ENCODE measurements around the gene CATSPER3. TPM values are rescaled to one million over a fixed set of nuclear protein-coding genes. Genes with fewer than 3 reads are reported as not detected.

CATSPER3 gene
- total RNA-seq = 0.29 and 0.36 TPM in 2 replicates

DNA sequence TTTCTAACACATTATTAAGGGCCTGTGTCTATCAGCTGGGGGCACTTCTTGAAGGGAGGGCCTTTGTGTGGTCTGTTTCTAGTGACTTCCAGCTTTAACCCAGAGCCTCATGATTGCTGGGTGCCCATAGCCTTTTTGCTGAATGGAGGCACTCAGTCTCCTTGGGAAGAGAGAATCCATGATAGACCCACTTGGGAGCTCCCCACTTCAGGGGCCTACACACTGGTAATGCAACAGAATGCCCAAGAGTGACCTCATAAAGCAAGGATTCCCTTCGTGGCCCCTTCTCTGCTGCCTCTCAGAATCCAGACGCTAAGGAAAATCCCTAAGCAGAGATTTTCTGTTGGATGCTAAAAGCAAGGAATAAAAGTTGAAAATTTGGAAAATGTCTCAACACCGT is at the start of gene CATSPER3:
CATSPER3 (plus strand) TSS at position 301 of the 400 bp plus-strand sequence; CDS start at position 386, 85 bp downstream.
- Histone ChIP-seq H3K36me3 (ENCODE audit: insufficient read depth, low read length) (no peaks in the 10 kb centered on the region), H3K79me2 (ENCODE audit: insufficient read depth, low read length) (no peaks in the 10 kb centered on the region), H3K27me3 (ENCODE audit: insufficient read depth, low read length) (no peaks in the 10 kb centered on the region), H3K4me3 (ENCODE audit: insufficient read depth, low read length) (no peak within 1 kb of the TSS), H2AFZ (ENCODE audit: low read length) (no peak within 1 kb of the TSS), H3K4me2 (ENCODE audit: insufficient read depth, low read length) (no peak within 1 kb of the TSS), H3K9me3 (ENCODE audit: low read depth, low read length) (no peaks in the 10 kb centered on the region), H3K4me1 (ENCODE audit: insufficient read depth, low read length) (no peaks in the 10 kb centered on the region), H3K27ac (ENCODE audit: low read depth, low read length) (no peak within 1 kb of the TSS), H4K20me1 (ENCODE audit: insufficient read depth, low read length) (no peaks in the 10 kb centered on the region)
- DNase-seq (ENCODE audit: insufficient read length, low spot score, missing footprints) = no peak
- TF ChIP-seq CTCF (IDR thresholded peaks at IDR 0.05; ENCODE audit: extremely low read depth, low read depth, low read length) = no peak

GRCh38 chr5:134918861-134919260 is 48.8 kb upstream of the CATSPER3 start:
- no peaks in the 10 kb centered on the region for H4K20me1 ChIP-seq (ENCODE audit: insufficient read depth, low read length)
- no peak overlapping the region for H3K27ac ChIP-seq (ENCODE audit: low read depth, low read length)
- no peak for DNase-seq (ENCODE audit: insufficient read length, low spot score, missing footprints)
- H3K27me3 ChIP-seq (ENCODE audit: insufficient read depth, low read length) = no peaks in the 10 kb centered on the region
- H3K4me1 ChIP-seq (ENCODE audit: insufficient read depth, low read length) = peaks cover 4% of the 10 kb centered on the region
- H3K4me3 ChIP-seq (ENCODE audit: insufficient read depth, low read length) = no peak overlapping the region
- no peak overlapping the region for H2AFZ ChIP-seq (ENCODE audit: low read length)
- no peak overlapping the region for H3K4me2 ChIP-seq (ENCODE audit: insufficient read depth, low read length)
- H3K79me2 ChIP-seq (ENCODE audit: insufficient read depth, low read length) = peaks cover 5% of the 10 kb centered on the region
- no peak for TF ChIP-seq CTCF (IDR thresholded peaks at IDR 0.05; ENCODE audit: extremely low read depth, low read depth, low read length)
- H3K9me3 ChIP-seq (ENCODE audit: low read depth, low read length) = no peaks in the 10 kb centered on the region
- H3K36me3 ChIP-seq (ENCODE audit: insufficient read depth, low read length) = no peaks in the 10 kb centered on the region

DNA sequence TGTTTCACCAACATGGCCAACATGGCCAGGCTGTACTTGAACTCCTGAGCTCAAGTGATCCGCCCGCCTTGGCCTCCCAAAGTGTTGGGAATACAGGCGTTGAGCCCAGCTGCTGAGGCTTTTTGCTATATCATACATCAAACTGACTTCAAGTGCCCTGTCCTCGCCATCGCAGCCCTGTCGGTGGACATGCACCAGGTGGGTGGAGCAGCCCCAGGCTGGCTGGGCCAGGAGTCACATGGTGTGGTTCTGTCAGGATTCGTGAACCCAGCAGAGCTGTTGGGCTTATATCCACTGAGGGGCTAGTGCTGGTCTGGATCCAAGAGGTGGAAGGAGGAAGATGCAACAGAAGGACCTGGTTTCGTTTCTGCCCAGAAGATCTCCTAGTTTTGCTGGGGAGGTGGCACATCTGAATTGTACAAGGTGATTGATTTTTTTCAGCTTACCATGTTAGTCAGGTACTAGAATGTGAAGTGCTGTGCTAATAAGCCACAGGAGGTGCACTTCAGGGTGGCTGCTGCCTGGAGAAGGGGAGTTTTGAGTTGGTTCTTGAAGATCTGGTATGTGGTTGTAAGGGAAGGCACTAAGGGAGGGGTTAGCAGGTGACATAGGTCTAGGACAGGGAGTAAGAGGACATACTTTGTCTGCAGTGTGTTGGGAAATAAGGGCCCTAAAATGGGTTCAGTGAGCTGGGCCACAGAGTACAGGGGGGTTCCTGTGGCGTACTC is 46.7 kb upstream of the CATSPER3 start:
- Histone ChIP-seq H4K20me1 (ENCODE audit: insufficient read depth, low read length) (no peaks in the 10 kb centered on the region), H3K27ac (ENCODE audit: low read depth, low read length) (peak overlapping the region; percentile 63), H3K4me1 (ENCODE audit: insufficient read depth, low read length) (peaks cover 4% of the 10 kb centered on the region), H3K9me3 (ENCODE audit: low read depth, low read length) (no peaks in the 10 kb centered on the region), H2AFZ (ENCODE audit: low read length) (no peak overlapping the region), H3K27me3 (ENCODE audit: insufficient read depth, low read length) (no peaks in the 10 kb centered on the region), H3K4me2 (ENCODE audit: insufficient read depth, low read length) (no peak overlapping the region), H3K4me3 (ENCODE audit: insufficient read depth, low read length) (no peak overlapping the region), H3K36me3 (ENCODE audit: insufficient read depth, low read length) (no peaks in the 10 kb centered on the region), H3K79me2 (ENCODE audit: insufficient read depth, low read length) (peaks cover 5% of the 10 kb centered on the region)
- DNase-seq (ENCODE audit: insufficient read length, low spot score, missing footprints) = peak; percentile 15
- no peak for TF ChIP-seq CTCF (IDR thresholded peaks at IDR 0.05; ENCODE audit: extremely low read depth, low read depth, low read length)

GRCh38 chr5:134932508-134932907 is 35.2 kb upstream of the CATSPER3 start:
- H4K20me1 ChIP-seq (ENCODE audit: insufficient read depth, low read length) = no peaks in the 10 kb centered on the region
- H3K79me2 ChIP-seq (ENCODE audit: insufficient read depth, low read length) = no peaks in the 10 kb centered on the region
- H3K27me3 ChIP-seq (ENCODE audit: insufficient read depth, low read length) = no peaks in the 10 kb centered on the region
- no peak overlapping the region for H3K4me3 ChIP-seq (ENCODE audit: insufficient read depth, low read length)
- no peak overlapping the region for H3K27ac ChIP-seq (ENCODE audit: low read depth, low read length)
- no peaks in the 10 kb centered on the region for H3K36me3 ChIP-seq (ENCODE audit: insufficient read depth, low read length)
- no peak for TF ChIP-seq CTCF (IDR thresholded peaks at IDR 0.05; ENCODE audit: extremely low read depth, low read depth, low read length)
- no peaks in the 10 kb centered on the region for H3K9me3 ChIP-seq (ENCODE audit: low read depth, low read length)
- no peak overlapping the region for H2AFZ ChIP-seq (ENCODE audit: low read length)
- no peak overlapping the region for H3K4me2 ChIP-seq (ENCODE audit: insufficient read depth, low read length)
- no peaks in the 10 kb centered on the region for H3K4me1 ChIP-seq (ENCODE audit: insufficient read depth, low read length)
- no peak for DNase-seq (ENCODE audit: insufficient read length, low spot score, missing footprints)
